Activated CD4-positive, alpha-beta T cell treated with anti-CD3 and anti-CD28 coated beads, Interleukin-2, amount 10 ng/mL, durations not matched to agents 7 days and 5 days (primary cell): ENCODE results near the gene KLF7. TPM values are rescaled to one million over a fixed set of nuclear protein-coding genes. Genes with fewer than 3 reads are reported as not detected.

Experiments used
- CTCF ChIA-PET: fragments of 350-600 bp; sonication (Branson Sonifier 250); formaldehyde crosslinking; loops from one replicate; lab custom pipeline; 2021; ENCODE audit warnings: antibody characterized with exemption; lab: Charles Lee
- POLR2A ChIA-PET: fragments of 350-600 bp; sonication (Branson Sonifier 250); formaldehyde crosslinking; loops from one replicate; lab custom pipeline; 2021; ENCODE audit warnings: antibody characterized with exemption; lab: Charles Lee
- DNase-seq: peaks from one replicate; pipeline ENCODE4 v3.0.0-alpha.2; 2020
- H3K27ac Mint-ChIP-seq: one replicate; pipeline ENCODE4 v1.8.0; 2021; ENCODE audit warnings: mild to moderate bottlenecking, moderate library complexity, mixed read lengths
- H3K27me3 Mint-ChIP-seq: one replicate; pipeline ENCODE4 v1.8.0; 2021; ENCODE audit warnings: mixed read lengths
- H3K36me3 Mint-ChIP-seq: one replicate; pipeline ENCODE4 v1.8.0; 2021; ENCODE audit warnings: low read depth, mixed read lengths
- H3K4me1 Mint-ChIP-seq: one replicate; pipeline ENCODE4 v1.8.0; 2021; ENCODE audit warnings: mixed read lengths
- H3K4me3 Mint-ChIP-seq: one replicate; pipeline ENCODE4 v1.8.0; 2021; ENCODE audit warnings: mild to moderate bottlenecking, moderate library complexity, mixed read lengths
- H3K9me3 Mint-ChIP-seq: one replicate; pipeline ENCODE4 v1.8.0; 2021; ENCODE audit warnings: mixed read lengths
- total RNA-seq, 2 experiments: library from RNA; stranded (reverse); gene quantifications; one replicate each; pipeline ENCODE4 v1.2.3, GENCODE V29; 2021

The KLF7 gene
- total RNA-seq, 2 experiments from 2014 or later: 35.3 to 38.2 TPM

DNA sequence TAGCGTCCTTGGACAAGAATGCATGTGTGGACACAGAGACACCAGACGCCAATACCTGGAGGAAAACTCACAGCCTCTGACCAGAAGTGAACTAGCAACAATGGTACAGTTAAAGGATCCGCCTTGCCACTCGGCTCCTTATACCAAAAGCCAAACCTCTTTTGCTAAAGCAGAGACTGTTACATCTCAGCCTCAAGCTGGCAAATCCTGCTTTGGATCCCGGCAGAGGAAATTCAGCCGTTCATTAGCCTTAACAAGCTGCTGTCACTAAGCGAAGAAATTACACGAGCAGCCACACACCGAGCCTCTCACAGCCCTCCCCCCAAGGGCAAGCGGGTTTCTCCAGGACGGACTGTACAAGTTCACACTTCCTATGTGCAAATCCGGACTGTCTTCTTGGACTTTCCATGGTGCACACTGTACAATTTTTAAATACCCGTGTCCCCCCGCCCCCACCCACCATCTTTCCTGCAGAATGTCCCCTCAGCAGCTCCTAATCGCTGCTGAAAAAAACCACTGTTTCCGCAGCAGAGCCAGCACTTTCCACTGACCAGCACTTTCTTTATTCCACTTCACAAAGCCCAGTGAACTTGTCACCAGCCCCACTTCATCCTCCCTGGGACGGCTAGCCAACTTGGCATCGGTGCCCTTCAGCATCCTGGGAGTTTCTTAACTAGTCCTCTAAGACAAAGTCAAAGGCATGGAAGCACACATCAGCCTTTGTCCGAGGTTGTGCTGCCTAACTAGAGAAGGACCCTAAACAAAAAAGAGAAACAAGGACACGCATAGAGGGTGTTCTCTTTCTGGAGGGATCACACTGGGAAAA lies 1.5 kb downstream of the KLF7 start:
- CTCF ChIA-PET: interaction anchor here (0.7 to 1.2 kb wide), 3 partner anchors 8 to 362 kb away, joined by 3 read pairs; no protein-coding TSS in a partner anchor
- Mint-ChIP-seq H3K27ac (peak overlapping the region; percentile 98), H3K36me3 (peaks cover 43% of the 10 kb centered on the region), H3K9me3 (no peaks in the 10 kb centered on the region), H3K4me1 (peaks cover 45% of the 10 kb centered on the region), H3K4me3 (peak overlapping the region; percentile 92), H3K27me3 (no peaks in the 10 kb centered on the region)
- peak; percentile 21 for DNase-seq
- POLR2A ChIA-PET: no interaction called here

DNA sequence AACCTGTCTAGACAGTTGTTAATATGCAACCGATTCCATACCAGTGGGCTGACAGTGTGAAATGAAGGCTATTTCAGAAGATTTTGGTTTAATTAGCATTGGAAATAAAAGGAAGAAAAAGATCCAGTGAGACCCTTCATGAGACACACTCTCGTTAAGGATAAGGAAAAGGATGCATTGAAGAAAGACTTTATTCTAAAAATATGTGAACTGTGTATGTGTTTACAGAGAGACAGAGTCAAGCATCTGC lies 2.1 kb downstream of the KLF7 start:
- H3K27ac Mint-ChIP-seq: peak overlapping the region; percentile 98
- peaks cover 47% of the 10 kb centered on the region for H3K36me3 Mint-ChIP-seq
- CTCF ChIA-PET: interaction anchor here (0.9 kb wide), 1 partner anchor 22 kb away, joined by 3 read pairs; no protein-coding TSS in a partner anchor
- no peaks in the 10 kb centered on the region for H3K9me3 Mint-ChIP-seq
- DNase-seq: no peak
- POLR2A ChIA-PET: no interaction called here
- H3K27me3 Mint-ChIP-seq: no peaks in the 10 kb centered on the region
- H3K4me3 Mint-ChIP-seq: peak overlapping the region; percentile 92
- peaks cover 49% of the 10 kb centered on the region for H3K4me1 Mint-ChIP-seq

DNA sequence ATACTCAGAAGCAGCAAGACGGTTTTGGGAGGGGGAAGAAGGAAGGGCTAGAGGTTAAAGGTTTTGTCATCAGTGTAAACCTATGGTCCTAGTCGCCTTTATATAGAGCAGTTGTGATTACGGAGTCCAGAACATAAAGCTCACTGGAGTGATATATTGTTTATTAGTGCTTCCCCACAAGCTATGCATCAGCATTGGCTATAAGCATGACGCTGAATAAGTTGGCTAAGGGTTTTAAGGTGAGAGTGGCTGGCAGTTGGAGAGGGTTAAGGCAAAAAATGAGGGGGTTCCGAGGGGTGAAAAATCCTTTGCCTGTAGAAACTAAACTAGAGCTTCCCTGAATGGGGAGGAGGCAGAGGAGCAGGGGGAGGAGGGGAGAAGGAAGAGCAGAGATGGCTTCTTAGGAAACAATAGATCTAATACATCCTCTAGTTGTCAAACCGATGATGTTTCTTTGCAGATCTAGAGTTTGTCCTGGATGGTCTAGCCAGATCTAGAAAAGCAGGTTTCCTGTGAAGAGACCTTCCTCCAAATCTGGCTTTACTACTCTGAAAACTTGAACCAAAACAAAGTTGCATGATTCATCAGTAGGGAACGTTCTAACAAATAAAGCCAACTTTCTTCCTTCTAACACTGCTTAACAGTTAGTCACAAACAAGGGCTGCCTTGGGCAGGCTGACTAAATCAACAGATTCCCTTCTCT lies 2.5 kb downstream of the KLF7 start:
- Mint-ChIP-seq H3K27ac (peak overlapping the region; percentile 98), H3K4me1 (peaks cover 52% of the 10 kb centered on the region), H3K27me3 (no peaks in the 10 kb centered on the region), H3K9me3 (no peaks in the 10 kb centered on the region), H3K36me3 (peaks cover 51% of the 10 kb centered on the region), H3K4me3 (peak overlapping the region; percentile 92)
- POLR2A ChIA-PET: no interaction called here
- DNase-seq: no peak
- CTCF ChIA-PET: interaction anchor here (0.9 kb wide), 1 partner anchor 21 kb away, joined by 3 read pairs; no protein-coding TSS in a partner anchor

DNA sequence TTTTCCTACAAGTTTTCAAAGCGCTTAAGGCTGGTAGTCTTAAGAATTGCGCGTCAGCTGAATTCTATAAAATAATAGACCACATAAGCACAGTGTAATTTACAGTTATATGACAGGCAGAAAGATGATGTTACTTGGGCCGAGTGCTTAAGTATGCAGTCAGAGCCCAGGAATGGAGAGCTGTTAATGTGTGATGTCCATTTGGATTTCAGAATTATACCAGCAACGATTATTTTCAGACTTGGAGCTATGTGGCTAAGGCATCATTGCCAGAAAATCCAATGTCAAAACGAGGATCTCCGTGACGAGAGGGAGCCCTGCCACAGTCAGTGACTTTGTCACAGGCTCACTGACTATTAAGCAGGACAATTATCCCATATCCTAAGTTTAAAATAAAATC lies 3.4 kb downstream of the KLF7 start:
- DNase-seq: no peak
- Mint-ChIP-seq H3K27me3 (no peaks in the 10 kb centered on the region), H3K9me3 (no peaks in the 10 kb centered on the region), H3K36me3 (peaks cover 58% of the 10 kb centered on the region), H3K4me3 (peak overlapping the region; percentile 92), H3K4me1 (peaks cover 53% of the 10 kb centered on the region), H3K27ac (no peak overlapping the region)
- ChIA-PET POLR2A (no interaction called here), CTCF (no interaction called here)

DNA sequence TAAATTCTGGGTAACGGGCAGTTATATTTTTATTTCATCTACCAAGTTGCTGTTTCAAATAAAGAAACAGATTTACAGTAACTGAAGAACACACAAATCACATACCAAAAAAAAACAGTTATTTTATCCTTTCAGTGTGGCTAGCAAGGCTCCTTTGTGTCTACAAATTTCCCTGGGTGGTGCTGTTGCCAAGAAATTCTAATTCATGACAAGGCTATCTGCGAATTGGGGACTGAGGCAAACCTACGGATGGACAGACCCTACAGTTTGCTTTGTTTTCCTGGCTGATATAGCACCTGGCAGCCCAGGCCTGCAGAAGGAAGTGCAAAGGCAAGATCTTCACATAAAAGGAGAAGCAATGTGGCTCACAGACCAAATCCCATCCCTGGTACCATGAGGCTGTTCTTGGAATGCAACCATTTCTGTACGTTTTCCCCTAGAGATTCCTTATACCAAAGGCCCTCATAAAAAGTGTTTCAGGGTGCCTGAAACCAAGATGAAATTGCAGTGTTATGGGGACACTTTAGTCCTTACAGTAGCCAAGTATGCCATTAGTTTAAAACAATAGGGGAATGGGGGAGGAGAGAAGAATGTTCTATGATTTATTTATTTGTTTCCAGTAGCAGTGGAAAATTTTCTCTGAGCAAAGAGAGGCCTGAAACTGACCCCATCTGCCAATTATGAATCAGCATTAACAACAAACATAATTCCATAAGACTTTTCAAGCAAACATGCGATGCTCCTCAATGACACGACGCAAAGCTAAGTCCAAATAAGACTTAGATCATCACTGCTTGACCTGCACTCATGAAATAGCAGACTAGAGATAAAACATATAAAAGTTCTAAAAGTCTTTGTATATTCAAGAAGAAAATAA lies 4.3 kb downstream of the KLF7 start:
- Mint-ChIP-seq H3K4me1 (peaks cover 56% of the 10 kb centered on the region), H3K9me3 (no peaks in the 10 kb centered on the region), H3K27me3 (no peaks in the 10 kb centered on the region), H3K27ac (no peak overlapping the region), H3K4me3 (no peak overlapping the region), H3K36me3 (peaks cover 65% of the 10 kb centered on the region)
- no peak for DNase-seq
- CTCF ChIA-PET: no interaction called here
- POLR2A ChIA-PET: no interaction called here

DNA sequence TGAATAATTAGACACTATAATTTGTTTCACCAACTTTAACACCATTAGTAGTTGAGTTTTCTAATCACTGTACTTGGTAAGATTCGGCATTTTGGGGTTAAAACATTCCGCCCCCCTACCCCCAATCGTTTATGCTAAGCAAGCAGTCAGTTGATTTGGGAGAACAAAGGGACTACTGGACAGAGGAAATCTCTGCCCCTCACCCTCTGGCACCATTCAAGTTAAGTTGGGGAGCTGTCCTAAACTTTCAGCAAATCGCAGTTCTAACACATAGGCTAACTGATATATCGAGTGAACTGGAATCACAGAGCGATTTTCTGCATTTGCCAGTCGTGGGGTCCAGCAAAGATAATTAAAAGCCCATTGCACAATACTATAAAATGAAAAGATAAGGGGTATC lies 5.6 kb downstream of the KLF7 start:
- H3K4me1 Mint-ChIP-seq: peaks cover 70% of the 10 kb centered on the region
- no peak overlapping the region for H3K4me3 Mint-ChIP-seq
- no peak overlapping the region for H3K27ac Mint-ChIP-seq
- POLR2A ChIA-PET: no interaction called here
- H3K36me3 Mint-ChIP-seq: peaks cover 75% of the 10 kb centered on the region
- CTCF ChIA-PET: no interaction called here
- no peak for DNase-seq
- no peaks in the 10 kb centered on the region for H3K27me3 Mint-ChIP-seq
- H3K9me3 Mint-ChIP-seq: no peaks in the 10 kb centered on the region

DNA sequence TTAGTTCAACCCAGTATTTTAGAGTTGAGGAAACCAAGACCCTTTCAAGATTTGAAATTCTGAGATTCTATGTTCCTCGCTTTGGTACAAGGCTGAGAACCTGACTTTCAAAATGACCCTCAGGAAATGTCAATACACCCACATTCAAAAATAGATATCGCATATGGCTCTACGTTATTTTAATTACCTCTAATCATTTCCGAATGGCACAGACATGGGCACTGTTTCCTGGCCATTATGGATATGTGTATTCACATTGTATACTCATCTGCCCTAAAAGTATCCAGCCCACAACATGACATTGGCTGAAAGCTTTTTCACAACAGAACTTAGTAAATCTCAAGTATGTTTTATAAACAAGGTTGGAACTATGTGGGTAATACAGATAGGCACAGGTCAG lies 6.7 kb downstream of the KLF7 start:
- H3K27ac Mint-ChIP-seq: no peak overlapping the region
- peaks cover 81% of the 10 kb centered on the region for H3K4me1 Mint-ChIP-seq
- ChIA-PET POLR2A (no interaction called here), CTCF (no interaction called here)
- H3K9me3 Mint-ChIP-seq: no peaks in the 10 kb centered on the region
- H3K4me3 Mint-ChIP-seq: no peak overlapping the region
- H3K27me3 Mint-ChIP-seq: no peaks in the 10 kb centered on the region
- DNase-seq: no peak
- peaks cover 77% of the 10 kb centered on the region for H3K36me3 Mint-ChIP-seq

DNA sequence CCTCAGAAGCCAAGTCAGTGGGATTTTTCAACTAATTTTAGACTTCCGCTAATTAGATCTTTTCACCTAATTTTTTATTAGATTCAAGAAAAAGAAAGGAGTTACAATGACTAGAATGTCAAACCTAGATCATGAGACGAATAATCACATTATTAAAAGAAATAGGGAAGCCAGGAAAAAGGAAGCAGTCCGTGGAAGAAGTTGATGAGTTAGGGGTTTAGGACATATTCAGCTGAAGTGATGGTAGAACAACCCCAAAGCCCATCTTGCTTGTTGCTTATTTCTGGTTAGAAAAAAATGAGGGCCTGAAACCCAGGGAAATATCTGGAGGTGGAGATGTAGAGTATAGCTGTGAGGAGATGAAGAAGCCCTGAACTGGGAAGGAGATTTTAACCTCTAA lies 8.0 kb downstream of the KLF7 start:
- Mint-ChIP-seq H3K4me3 (no peak overlapping the region), H3K27me3 (no peaks in the 10 kb centered on the region), H3K4me1 (peaks cover 86% of the 10 kb centered on the region), H3K27ac (no peak overlapping the region), H3K9me3 (no peaks in the 10 kb centered on the region), H3K36me3 (peaks cover 81% of the 10 kb centered on the region)
- ChIA-PET CTCF (interaction anchor here (0.6 kb wide), 2 partner anchors 14 to 266 kb away, joined by 4 read pairs; no protein-coding TSS in a partner anchor), POLR2A (no interaction called here)
- DNase-seq: no peak

DNA sequence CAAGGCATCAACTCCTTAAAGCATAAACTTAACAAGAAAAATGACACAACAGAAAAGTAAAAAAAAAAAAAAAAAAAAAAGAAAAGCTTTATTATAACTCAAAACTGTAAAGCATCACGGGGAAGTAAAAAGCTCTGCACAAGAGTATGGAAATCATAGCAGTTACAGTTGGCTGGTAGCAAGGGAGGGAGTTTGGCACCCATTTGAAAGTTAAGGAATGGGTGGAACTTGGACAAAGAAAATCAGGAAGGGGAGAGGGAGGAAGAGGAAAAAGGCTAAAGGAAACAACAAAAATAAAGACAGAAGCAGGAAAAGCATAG lies 8.6 kb downstream of the KLF7 start:
- peaks cover 86% of the 10 kb centered on the region for H3K4me1 Mint-ChIP-seq
- no peaks in the 10 kb centered on the region for H3K27me3 Mint-ChIP-seq
- no peak for DNase-seq
- H3K4me3 Mint-ChIP-seq: no peak overlapping the region
- POLR2A ChIA-PET: no interaction called here
- peaks cover 78% of the 10 kb centered on the region for H3K36me3 Mint-ChIP-seq
- CTCF ChIA-PET: interaction anchor here (0.6 to 1.5 kb wide), 4 partner anchors 8 to 267 kb away, joined by 3 to 4 read pairs (median 4); no protein-coding TSS in a partner anchor
- no peaks in the 10 kb centered on the region for H3K9me3 Mint-ChIP-seq
- peak overlapping the region; percentile 83 for H3K27ac Mint-ChIP-seq

DNA sequence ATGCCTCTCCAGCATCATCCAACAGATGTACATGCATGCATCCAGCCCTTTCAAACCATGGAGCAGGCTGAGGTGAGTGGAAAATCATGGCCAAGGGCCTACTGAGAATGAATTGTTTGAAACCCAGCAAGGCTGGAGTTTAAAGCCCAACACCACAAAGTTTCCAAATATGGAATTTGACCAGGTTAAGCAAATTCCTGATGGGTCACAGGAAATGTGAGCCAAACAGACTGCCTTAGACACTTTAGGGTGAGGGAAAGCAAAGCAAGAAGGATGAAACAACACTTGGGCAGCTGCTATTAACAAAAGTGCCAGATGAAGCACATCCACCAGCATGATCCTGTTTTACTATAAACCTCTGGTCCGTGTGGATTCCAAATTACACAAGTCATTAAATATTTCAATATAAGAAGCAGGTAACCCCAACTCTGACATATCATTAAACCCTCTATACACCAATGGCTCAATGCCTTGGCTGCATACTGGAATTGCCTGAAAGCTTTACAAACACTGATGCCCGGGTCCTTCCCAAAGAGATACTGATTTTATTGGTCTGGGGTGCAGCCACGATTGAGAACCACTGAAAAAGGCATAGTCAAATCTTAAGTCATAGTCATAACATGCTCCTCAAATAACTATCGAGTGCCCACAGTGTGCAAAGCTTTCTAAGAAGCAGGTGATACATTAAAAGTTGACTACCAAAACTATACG lies 9.1 kb downstream of the KLF7 start:
- POLR2A ChIA-PET: interaction anchor here (0.5 kb wide), 1 partner anchor 261 kb away, joined by 3 read pairs; no protein-coding TSS in a partner anchor

DNA sequence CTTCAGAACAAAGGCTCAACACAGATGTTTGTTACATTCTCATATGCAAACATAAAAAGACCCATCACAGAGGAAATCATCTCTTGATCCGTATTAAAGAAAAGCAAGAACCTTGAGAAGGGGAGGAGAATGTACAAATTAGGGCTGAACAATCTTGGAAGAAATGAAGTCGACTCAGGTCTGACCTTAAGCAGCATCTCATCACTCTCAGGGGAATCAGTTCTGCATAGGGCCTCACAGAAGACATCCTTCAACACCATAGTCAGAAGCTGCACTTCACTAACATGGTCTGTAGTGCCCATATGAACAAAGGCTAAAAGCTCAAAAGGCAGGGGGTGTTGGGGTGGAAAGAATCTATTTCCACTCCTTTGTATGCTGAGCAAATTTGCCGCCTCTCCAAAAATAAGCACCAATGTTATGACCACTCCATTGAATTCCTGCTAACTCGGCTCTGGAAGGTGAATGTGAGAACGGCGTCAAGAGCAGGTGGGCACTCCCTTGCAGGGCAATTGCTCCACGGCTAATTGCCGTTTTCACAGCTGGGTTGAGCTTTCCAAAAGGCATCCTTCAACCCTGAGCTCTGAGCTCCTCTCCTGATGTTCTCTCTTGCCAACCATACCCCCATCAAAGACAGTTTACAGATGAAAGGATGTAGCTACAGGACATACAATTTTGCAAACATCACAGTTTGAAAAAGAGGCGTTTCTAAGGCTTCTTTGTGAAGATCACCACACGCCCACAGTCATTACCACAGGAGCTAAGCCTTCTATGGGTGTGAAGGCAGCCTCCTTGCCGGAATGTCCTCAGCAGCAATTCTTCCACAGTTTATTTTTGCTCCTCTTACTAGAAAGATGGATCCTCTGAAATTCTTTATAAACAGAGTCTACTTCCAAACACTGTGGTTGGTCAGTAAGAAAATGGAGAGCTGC lies 10.0 kb downstream of the KLF7 start:
- Mint-ChIP-seq H3K4me1 (peaks cover 82% of the 10 kb centered on the region), H3K9me3 (no peaks in the 10 kb centered on the region), H3K27ac (peak overlapping the region; percentile 83), H3K4me3 (peak overlapping the region; percentile 38), H3K27me3 (no peaks in the 10 kb centered on the region), H3K36me3 (peaks cover 69% of the 10 kb centered on the region)
- CTCF ChIA-PET: interaction anchor here (0.9 to 2.3 kb wide), 5 partner anchors 9 to 32 kb away, joined by 3 to 8 read pairs (median 3); no protein-coding TSS in a partner anchor
- POLR2A ChIA-PET: interaction anchor here (0.5 kb wide), 1 partner anchor 262 kb away, joined by 3 read pairs; no protein-coding TSS in a partner anchor
- peak; percentile 39 for DNase-seq

More for the DNA sequence above, 9.1 kb downstream of the KLF7 start:
- H3K4me3 Mint-ChIP-seq: peak overlapping the region; percentile 38
- peak overlapping the region; percentile 83 for H3K27ac Mint-ChIP-seq
- CTCF ChIA-PET: interaction anchor here (0.6 to 1.5 kb wide), 5 partner anchors 8 to 267 kb away, joined by 3 to 4 read pairs (median 4); no protein-coding TSS in a partner anchor
- DNase-seq: no peak
- peaks cover 86% of the 10 kb centered on the region for H3K4me1 Mint-ChIP-seq
- H3K36me3 Mint-ChIP-seq: peaks cover 77% of the 10 kb centered on the region
- H3K27me3 Mint-ChIP-seq: no peaks in the 10 kb centered on the region
- H3K9me3 Mint-ChIP-seq: no peaks in the 10 kb centered on the region
